NT2/D1 (cell line): ENCODE measurements around the gene FAM204A.

Experiments used
- DNase-seq: peaks from one replicate; pipeline ENCODE4 v3.0.0-alpha.2; 2011; ENCODE audit warnings: low read depth, low spot score
- H3K27me3 ChIP-seq: 2 replicates; pipeline ENCODE4 v1.6.0; 2011; ENCODE audit warnings: mild to moderate bottlenecking; ENCODE audit not compliant: insufficient read length, insufficient read depth
- H3K36me3 ChIP-seq: 2 replicates; pipeline ENCODE4 v1.6.1; 2011; ENCODE audit warnings: mild to moderate bottlenecking, low read length, mixed read lengths; ENCODE audit not compliant: insufficient read depth, insufficient read length
- H3K4me1 ChIP-seq: 2 replicates; pipeline ENCODE4 v1.5.1; 2011; ENCODE audit not compliant: insufficient read depth, insufficient read length
- H3K4me3 ChIP-seq: 2 replicates; pipeline ENCODE4 v1.5.1; 2011; ENCODE audit warnings: low read depth; ENCODE audit not compliant: insufficient read length
- H3K9ac ChIP-seq: 2 replicates; pipeline ENCODE4 v1.6.0; 2011; ENCODE audit warnings: low read depth; ENCODE audit not compliant: insufficient read length
- H3K9me3 ChIP-seq: 2 replicates; pipeline ENCODE4 v1.5.1; 2011; ENCODE audit warnings: mild to moderate bottlenecking, low read length; ENCODE audit not compliant: insufficient read depth
- SUZ12 ChIP-seq: IDR thresholded peaks from 2 replicates; pipeline ENCODE4 v1.6.1; 2011; ENCODE audit not compliant: insufficient read length, insufficient read depth; ENCODE audit errors: extremely low read depth
- YY1 ChIP-seq: IDR thresholded peaks from 2 replicates; pipeline ENCODE4 v1.6.1; 2011; ENCODE audit not compliant: insufficient read length, insufficient read depth
- ZNF274 ChIP-seq: IDR thresholded peaks from 2 replicates; pipeline ENCODE4 v1.6.1; 2011; ENCODE audit warnings: mild to moderate bottlenecking, low read depth, low read length

Gene FAM204A

GRCh38 chr10:118266098-118266748, 75.9 kb downstream of the FAM204A start:
- Histone ChIP-seq H3K4me1 (peaks cover 2% of the 10 kb centered on the region), H3K27me3 (peaks cover 94% of the 10 kb centered on the region), H3K9ac (no peak overlapping the region), H3K4me3 (no peak overlapping the region), H3K36me3 (no peaks in the 10 kb centered on the region), H3K9me3 (no peaks in the 10 kb centered on the region)
- DNase-seq: peak; percentile 40
- TF ChIP-seq YY1 (no peak), SUZ12 (no peak), ZNF274 (no peak)

GRCh38 chr10:118264838-118265470, 77.2 kb downstream of the FAM204A start:
- Histone ChIP-seq H3K4me1 (peaks cover 2% of the 10 kb centered on the region), H3K4me3 (no peak overlapping the region), H3K36me3 (no peaks in the 10 kb centered on the region), H3K9ac (no peak overlapping the region), H3K9me3 (no peaks in the 10 kb centered on the region), H3K27me3 (peaks cover 97% of the 10 kb centered on the region)
- DNase-seq: no peak
- TF ChIP-seq ZNF274: no peak
- TF ChIP-seq SUZ12: no peak
- no peak for TF ChIP-seq YY1

GRCh38 chr10:118264252-118264651, 77.9 kb downstream of the FAM204A start:
- no peaks in the 10 kb centered on the region for H3K9me3 ChIP-seq
- H3K36me3 ChIP-seq: no peaks in the 10 kb centered on the region
- TF ChIP-seq YY1: no peak
- TF ChIP-seq ZNF274: no peak
- peaks cover 95% of the 10 kb centered on the region for H3K27me3 ChIP-seq
- DNase-seq: no peak
- H3K4me1 ChIP-seq: peaks cover 2% of the 10 kb centered on the region
- no peak overlapping the region for H3K9ac ChIP-seq
- no peak overlapping the region for H3K4me3 ChIP-seq

GRCh38 chr10:118262538-118262937, 79.6 kb downstream of the FAM204A start:
- Histone ChIP-seq H3K9ac (no peak overlapping the region), H3K4me1 (peaks cover 2% of the 10 kb centered on the region), H3K36me3 (no peaks in the 10 kb centered on the region), H3K9me3 (no peaks in the 10 kb centered on the region), H3K27me3 (peaks cover 83% of the 10 kb centered on the region), H3K4me3 (no peak overlapping the region)
- DNase-seq: no peak
- TF ChIP-seq ZNF274 (no peak), SUZ12 (no peak), YY1 (no peak)

GRCh38 chr10:118259288-118259906, 82.7 kb downstream of the FAM204A start:
- no peak overlapping the region for H3K9ac ChIP-seq
- H3K9me3 ChIP-seq: no peaks in the 10 kb centered on the region
- H3K4me1 ChIP-seq: no peaks in the 10 kb centered on the region
- DNase-seq: peak; percentile 32
- TF ChIP-seq ZNF274: no peak
- no peak for TF ChIP-seq YY1
- TF ChIP-seq SUZ12: no peak
- no peak overlapping the region for H3K4me3 ChIP-seq
- no peaks in the 10 kb centered on the region for H3K36me3 ChIP-seq
- H3K27me3 ChIP-seq: peaks cover 81% of the 10 kb centered on the region

GRCh38 chr10:118258285-118258684, 83.8 kb downstream of the FAM204A start:
- Histone ChIP-seq H3K9ac (no peak overlapping the region), H3K27me3 (peaks cover 83% of the 10 kb centered on the region)

More at GRCh38 chr10:118258285-118258684, 83.8 kb downstream of the FAM204A start:
- H3K4me3 ChIP-seq: no peak overlapping the region
- no peaks in the 10 kb centered on the region for H3K36me3 ChIP-seq
- no peak for DNase-seq
- H3K4me1 ChIP-seq: no peaks in the 10 kb centered on the region
- no peak for TF ChIP-seq SUZ12
- TF ChIP-seq YY1: no peak
- no peak for TF ChIP-seq ZNF274
- H3K9me3 ChIP-seq: no peaks in the 10 kb centered on the region
